Measurements from ENCODE around the gene TACC3. TPM values are rescaled to one million over a fixed set of nuclear protein-coding genes. Genes with fewer than 3 reads are reported as not detected.
A peak's percentile ranks its signal among the peaks of the same experiment; 100 is the strongest.

The TACC3 gene
- total RNA-seq, 1 experiment from 2014 or later = 156 TPM

DNA sequence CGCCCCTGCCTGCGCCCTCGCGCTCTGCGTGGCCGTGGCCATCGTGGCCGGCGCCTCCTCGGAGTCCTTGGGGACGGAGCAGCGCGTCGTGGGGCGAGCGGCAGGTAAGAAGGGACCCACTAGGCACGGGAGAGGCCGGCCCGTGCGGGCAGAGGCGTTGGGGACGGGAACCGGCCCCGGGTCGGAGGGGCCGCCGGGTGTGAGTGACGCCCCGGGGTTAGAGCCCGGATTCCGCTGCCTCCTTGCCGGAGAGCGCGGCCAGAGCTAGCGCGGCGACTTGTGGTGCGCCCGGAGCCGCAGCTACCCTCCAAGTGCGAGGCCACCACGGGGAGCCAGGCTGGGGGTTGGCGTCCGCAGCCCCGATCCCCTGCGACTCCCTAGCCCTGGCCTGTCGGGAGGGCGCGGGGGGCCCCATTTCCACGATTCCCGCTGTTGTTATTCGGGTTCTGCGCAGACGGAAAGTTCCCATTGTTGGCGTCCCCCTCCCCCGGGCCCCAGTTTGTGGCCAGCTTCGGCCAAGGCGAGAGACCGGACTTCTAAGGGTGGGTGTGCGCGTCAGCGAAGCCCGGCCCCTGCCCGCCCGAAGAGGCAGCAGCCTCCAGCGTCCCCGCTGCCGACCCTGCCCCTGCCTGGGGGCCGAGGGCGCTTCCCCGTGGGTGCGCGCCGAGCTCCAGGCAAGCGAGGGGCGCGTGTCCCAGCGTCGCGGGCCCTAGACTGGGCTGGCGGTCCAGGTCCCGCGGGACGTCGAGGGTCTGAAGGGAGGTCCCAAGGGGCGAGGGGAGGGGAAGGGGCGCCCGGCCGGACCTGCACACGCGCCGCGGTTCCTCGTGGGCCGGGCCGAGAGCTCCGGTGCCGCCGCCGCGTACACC is 72.9 kb downstream of the TACC3 start:
- Mint-ChIP-seq H3K9me3 (no peaks in the 10 kb centered on the region), H3K27ac (no peak overlapping the region), H3K4me3 (peak overlapping the region; percentile 64 to 77), H3K36me3 (ENCODE audit: insufficient read depth in 1 of 3, low read depth in 3 of 3) (peaks cover 1 to 12% (median 10%) of the 10 kb centered on the region in 3 experiments; a peak in 5 of 7 replicates), H3K27me3 (ENCODE audit: low read depth) (peaks cover 36% of the 10 kb centered on the region), H3K4me1 (peaks cover 9 to 22% of the 10 kb centered on the region in 2 experiments; a peak in 2 of 4 replicates)
- no peak overlapping the region for H3K9ac ChIP-seq (ENCODE audit: extremely low read depth, insufficient read length, low read length)
- peak overlapping the region; percentile 50; the same call in 1 of the 2 replicates for H3K14ac ChIP-seq (ENCODE audit: insufficient read depth, low read length)
- no CpG with 5 or more reads among the region's 101 CpGs for WGBS (ENCODE audit: extremely low coverage, insufficient read length, low lambda C conversion rate)
- H3K4me2 ChIP-seq (ENCODE audit: insufficient read depth, insufficient read length, low read length) = peak overlapping the region; percentile 25
- H2BK15ac ChIP-seq (ENCODE audit: low read depth, low read length) = no peak overlapping the region
- no peak overlapping the region for H3K27ac ChIP-seq (ENCODE audit: insufficient read length, low read depth, low read length)
- no peak for DNase-seq
- H4K20me1 ChIP-seq (ENCODE audit: control insufficient read depth, insufficient read depth, insufficient read length) = no peaks in the 10 kb centered on the region
- H3K79me1 ChIP-seq (ENCODE audit: insufficient read depth, low read depth, low read length, poor library complexity, severe bottlenecking) = no peaks in the 10 kb centered on the region
- no peak overlapping the region for H2AFZ ChIP-seq (ENCODE audit: low read length)
- H3K9me3 ChIP-seq (ENCODE audit: control insufficient read depth, low read depth, low read length) = no peaks in the 10 kb centered on the region
- H2BK20ac ChIP-seq (ENCODE audit: low read depth, low read length, poor library complexity, severe bottlenecking) = no peak overlapping the region
- no peak overlapping the region for H2BK5ac ChIP-seq (ENCODE audit: insufficient read length, low read length)
- no peak overlapping the region for H4K91ac ChIP-seq (ENCODE audit: insufficient read length, low read depth, low read length)
- no peak overlapping the region for H3K4ac ChIP-seq (ENCODE audit: low read depth, low read length)
- no peak overlapping the region for H2BK120ac ChIP-seq (ENCODE audit: low read depth, low read length, poor library complexity, severe bottlenecking)
- TF ChIP-seq, protein P1, sequence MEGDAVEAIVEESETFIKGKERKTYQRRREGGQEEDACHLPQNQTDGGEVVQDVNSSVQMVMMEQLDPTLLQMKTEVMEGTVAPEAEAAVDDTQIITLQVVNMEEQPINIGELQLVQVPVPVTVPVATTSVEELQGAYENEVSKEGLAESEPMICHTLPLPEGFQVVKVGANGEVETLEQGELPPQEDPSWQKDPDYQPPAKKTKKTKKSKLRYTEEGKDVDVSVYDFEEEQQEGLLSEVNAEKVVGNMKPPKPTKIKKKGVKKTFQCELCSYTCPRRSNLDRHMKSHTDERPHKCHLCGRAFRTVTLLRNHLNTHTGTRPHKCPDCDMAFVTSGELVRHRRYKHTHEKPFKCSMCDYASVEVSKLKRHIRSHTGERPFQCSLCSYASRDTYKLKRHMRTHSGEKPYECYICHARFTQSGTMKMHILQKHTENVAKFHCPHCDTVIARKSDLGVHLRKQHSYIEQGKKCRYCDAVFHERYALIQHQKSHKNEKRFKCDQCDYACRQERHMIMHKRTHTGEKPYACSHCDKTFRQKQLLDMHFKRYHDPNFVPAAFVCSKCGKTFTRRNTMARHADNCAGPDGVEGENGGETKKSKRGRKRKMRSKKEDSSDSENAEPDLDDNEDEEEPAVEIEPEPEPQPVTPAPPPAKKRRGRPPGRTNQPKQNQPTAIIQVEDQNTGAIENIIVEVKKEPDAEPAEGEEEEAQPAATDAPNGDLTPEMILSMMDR (conservative IDR thresholded peaks at IDR 0.05) = no peak
- H3K27me3 ChIP-seq (ENCODE audit: insufficient read depth, low read length) = peaks cover 2% of the 10 kb centered on the region; the same call in 1 of the 2 replicates
- H3K23me2 ChIP-seq (ENCODE audit: insufficient read length, low read depth, low read length, poor library complexity, severe bottlenecking) = peaks cover 7% of the 10 kb centered on the region
- H4K8ac ChIP-seq (replicated peaks; ENCODE audit: insufficient read length, low read depth, low read length) = no peak overlapping the region
- no peak overlapping the region for H3T11ph ChIP-seq (ENCODE audit: low read length)
- no peak overlapping the region for H2AK5ac ChIP-seq (ENCODE audit: insufficient read length, low read length)
- H3K79me2 ChIP-seq (ENCODE audit: insufficient read depth, low read length) = no peaks in the 10 kb centered on the region
- H3K23ac ChIP-seq (ENCODE audit: insufficient read length, low read depth, low read length) = no peak overlapping the region
- H3K18ac ChIP-seq (ENCODE audit: insufficient read length, low read depth, low read length) = no peak overlapping the region
- no peak overlapping the region for H3K56ac ChIP-seq (ENCODE audit: insufficient read length, low read depth, low read length)
- no peaks in the 10 kb centered on the region for H3K4me1 ChIP-seq (ENCODE audit: insufficient read depth, low read length)
- H2BK12ac ChIP-seq (ENCODE audit: insufficient read length, low read depth, low read length) = no peak overlapping the region
- no peak overlapping the region for H4K5ac ChIP-seq (ENCODE audit: insufficient read length, low read depth, low read length)

Other genes starting within 250 kb of the TACC3 start
- 2.3 and 2.4 TPM in 2 replicates for gene FAM53A, start 37.2 kb upstream of the TACC3 start, total RNA-seq (2021)
- 62.7 and 67.0 TPM in 2 replicates for gene SLBP, start 9.2 kb upstream of the TACC3 start, total RNA-seq (2021)
- 27.3 and 30.4 TPM in 2 replicates for gene TMEM129, start 198 bp upstream of the TACC3 start, total RNA-seq (2021)
- gene FGFR3, start 71.8 kb downstream of the TACC3 start, total RNA-seq (2021) = 75.7 and 81.2 TPM in 2 replicates
- gene LETM1, start 134.6 kb downstream of the TACC3 start, total RNA-seq (2021) = 41.3 and 43.4 TPM in 2 replicates
- gene NSD2, start 149.9 kb downstream of the TACC3 start, total RNA-seq (2021) = 123 and 136 TPM in 2 replicates